Body of pancreas (tissue), 4 donors: ENCODE data around the gene FKBP1B. TPM values are rescaled to one million over a fixed set of nuclear protein-coding genes. Genes with fewer than 3 reads are reported as not detected.
A peak's percentile ranks its signal among the peaks of the same experiment; 100 is the strongest.

Source experiments
- ATAC-seq: fragments of 150-250 bp; one replicate; pipeline ENCODE4 v1.9.1; 2016
- DNase-seq, 4 donors: peaks; one replicate each; pipeline ENCODE4 v3.0.0-alpha.2; 2019
- H3K27ac ChIP-seq, 4 donors: fragments of 200-600 bp; sonication (generic); 1 replicate in 3 of 4; 2 replicates in 1 of 4; pipeline versions ENCODE4 v1.5.1 to v1.6.1; 2016 to 2019; ENCODE audit warnings: mild to moderate bottlenecking in 1 of 4, mixed read lengths in 1 of 4, moderate library complexity in 1 of 4
- H3K27me3 ChIP-seq, 2 donors: fragments of 200-600 bp; sonication (generic); one replicate each; pipeline ENCODE4 v1.6.0; 2016; ENCODE audit warnings: mild to moderate bottlenecking in 1 of 2
- H3K36me3 ChIP-seq, 2 donors: fragments of 200-600 bp; sonication (generic); replicated peaks in 1 of 2; 2 replicates each; pipeline ENCODE4 v1.5.1; 2016; ENCODE audit warnings: low read depth in 2 of 2; ENCODE audit not compliant: insufficient read depth in 1 of 2
- H3K4me1 ChIP-seq: fragments of 200-600 bp; sonication (generic); one replicate; pipeline ENCODE4 v1.6.0; 2016
- H3K4me3 ChIP-seq, 2 donors: fragments of 200-600 bp; sonication (generic); 1 replicate in 1 of 2; 2 replicates in 1 of 2; pipeline ENCODE4 v1.5.1; 2016 to 2019
- H3K9me3 ChIP-seq, 3 donors: fragments of 200-600 bp; sonication (generic); 1 replicate in 2 of 3; 2 replicates in 1 of 3; pipeline ENCODE4 v1.5.1; 2016
- POLR2A ChIP-seq, 3 donors: fragments of 450-650 bp; IDR thresholded peaks; one replicate each; pipeline ENCODE4 v1.6.1; 2016; ENCODE audit warnings: antibody characterized with exemption in 3 of 3, mild to moderate bottlenecking in 2 of 3
- WGBS, 2 donors: methylation state at CpG; one replicate each; pipeline ENCODE4 v1.1.5; 2017; 5-methylcytosine and 5-hydroxymethylcytosine counted together
- intact Hi-C: fragments of 100-400 bp; cut with DNase I; formaldehyde crosslinking; loops from one replicate; pipeline ENCODE4 v1.15.1; 2023
- total RNA-seq, 2 donors: library from RNA; depleted of rRNA; stranded (reverse); fragments of >200 nt; gene quantifications; one replicate each; pipeline ENCODE4 v1.1.0, GENCODE V29; 2016
- TF ChIP-seq, protein P1 (sequence below), 7 experiments: fragments of 450-650 bp in 4 of 7; fragments of 200-600 bp in 3 of 7; sonication (generic) in 3 of 7; IDR thresholded peaks; one replicate each; pipeline ENCODE4 v1.5.1; 2016 to 2019; ENCODE audit warnings: antibody characterized with exemption in 7 of 7

Gene FKBP1B
- total RNA-seq, 2 donors from 2014 or later = 10.5 to 12.7 TPM

DNA sequence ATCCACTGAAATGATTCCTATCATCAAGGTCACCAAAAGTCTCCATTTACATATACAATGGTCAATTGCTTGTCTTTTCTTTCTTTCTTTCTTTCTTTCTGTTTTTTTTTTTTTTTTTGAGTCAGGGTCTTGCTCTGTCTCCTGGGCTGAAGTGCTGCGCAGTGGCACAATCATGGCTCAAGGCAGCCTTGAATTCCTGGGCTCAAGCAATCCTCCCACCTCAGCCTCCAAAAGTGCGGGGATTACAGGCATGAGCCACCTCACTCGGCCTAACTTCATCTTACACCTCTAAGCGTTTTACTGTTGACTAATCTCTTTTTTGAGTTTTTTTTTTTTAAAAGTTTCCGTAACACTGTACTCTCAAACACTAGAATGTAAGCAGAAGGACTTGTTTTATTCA lies 25.7 kb downstream of the FKBP1B start:
- no peak for DNase-seq
- no peak for ATAC-seq
- intact Hi-C loops = no loop called here

DNA sequence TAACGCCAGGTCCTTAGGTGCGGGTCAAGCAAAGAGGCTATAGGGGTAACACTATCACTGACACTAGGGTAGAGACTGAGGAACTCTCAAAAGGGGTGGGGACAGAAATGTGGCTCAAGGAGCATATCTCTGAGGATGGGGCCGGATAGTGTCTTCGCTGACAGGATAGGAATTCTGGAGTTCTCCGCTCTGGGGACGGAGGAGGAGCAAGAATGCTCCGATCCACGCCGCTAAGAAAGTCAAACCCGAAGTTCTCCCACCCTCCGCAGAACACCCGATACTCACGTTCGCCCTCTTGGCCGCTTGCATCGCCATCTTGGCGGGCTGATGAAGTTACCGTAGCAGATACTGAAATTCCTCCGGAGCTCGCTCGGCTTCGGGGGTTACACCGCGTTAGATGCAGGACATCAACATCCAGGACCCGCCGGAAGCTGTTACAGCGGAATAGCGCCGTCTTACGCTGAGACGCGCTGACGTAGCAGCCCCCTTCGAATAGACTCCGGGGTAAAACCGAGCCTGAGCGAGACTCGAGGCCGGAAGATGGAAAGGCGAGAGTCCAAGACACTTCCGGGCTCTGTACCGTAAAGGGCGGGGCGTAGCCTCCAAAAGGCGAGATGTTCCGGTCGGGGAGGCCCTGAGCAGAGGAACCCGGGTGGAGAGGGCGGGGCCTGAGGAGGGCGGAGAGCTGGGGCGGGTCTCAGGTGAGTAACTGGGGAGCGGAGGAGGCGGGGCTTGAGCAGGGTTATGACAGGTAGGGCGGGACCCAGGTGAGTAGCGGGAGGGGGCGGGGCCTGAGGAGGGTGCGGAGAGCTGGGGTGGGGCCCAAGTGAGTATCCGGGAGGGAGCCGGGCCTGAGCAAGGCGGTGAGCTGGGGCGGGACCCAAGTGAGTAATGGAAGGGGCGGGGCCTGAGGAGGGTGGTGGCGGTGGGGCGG lies 26.6 kb downstream of the FKBP1B start, which contains the start of gene SF3B6:
SF3B6 (minus strand) TSS at position 412 of the 934 bp plus-strand sequence; CDS start at position 315, 97 bp downstream.
- intact Hi-C loops = no loop called here
- DNase-seq (peak; percentile 100), ATAC-seq (peak; percentile 91)
- Histone ChIP-seq H3K4me1 (peaks cover 26% of the 10 kb centered on the region), H3K27me3 (no peaks in the 10 kb centered on the region), H3K9me3 (no peaks in the 10 kb centered on the region), H3K27ac (peak within 1 kb of the TSS; percentile 89 to 94 (median 92)), H3K4me3 (peak within 1 kb of the TSS; percentile 47 to 86), H3K36me3 (peaks cover 0 to 6% of the 10 kb centered on the region in 2 donors)
- WGBS, 2 donors = 0 to 1% methylated on average over 41 to 62 of the region's 64 CpGs
- TF ChIP-seq POLR2A (IDR thresholded peaks at IDR 0.05) = peak in 2 of 3 donors; percentile 51 to 65
- TF ChIP-seq, protein P1, sequence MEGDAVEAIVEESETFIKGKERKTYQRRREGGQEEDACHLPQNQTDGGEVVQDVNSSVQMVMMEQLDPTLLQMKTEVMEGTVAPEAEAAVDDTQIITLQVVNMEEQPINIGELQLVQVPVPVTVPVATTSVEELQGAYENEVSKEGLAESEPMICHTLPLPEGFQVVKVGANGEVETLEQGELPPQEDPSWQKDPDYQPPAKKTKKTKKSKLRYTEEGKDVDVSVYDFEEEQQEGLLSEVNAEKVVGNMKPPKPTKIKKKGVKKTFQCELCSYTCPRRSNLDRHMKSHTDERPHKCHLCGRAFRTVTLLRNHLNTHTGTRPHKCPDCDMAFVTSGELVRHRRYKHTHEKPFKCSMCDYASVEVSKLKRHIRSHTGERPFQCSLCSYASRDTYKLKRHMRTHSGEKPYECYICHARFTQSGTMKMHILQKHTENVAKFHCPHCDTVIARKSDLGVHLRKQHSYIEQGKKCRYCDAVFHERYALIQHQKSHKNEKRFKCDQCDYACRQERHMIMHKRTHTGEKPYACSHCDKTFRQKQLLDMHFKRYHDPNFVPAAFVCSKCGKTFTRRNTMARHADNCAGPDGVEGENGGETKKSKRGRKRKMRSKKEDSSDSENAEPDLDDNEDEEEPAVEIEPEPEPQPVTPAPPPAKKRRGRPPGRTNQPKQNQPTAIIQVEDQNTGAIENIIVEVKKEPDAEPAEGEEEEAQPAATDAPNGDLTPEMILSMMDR (IDR thresholded peaks at IDR 0.05) = peak in 1 of 7 experiments; percentile 7

More for the DNA sequence above, 25.7 kb downstream of the FKBP1B start:
- Histone ChIP-seq H3K4me1 (peaks cover 26% of the 10 kb centered on the region), H3K9me3 (no peaks in the 10 kb centered on the region), H3K36me3 (peaks cover 0 to 6% of the 10 kb centered on the region in 2 donors), H3K4me3 (peak overlapping the region; percentile 47 to 67), H3K27ac (peak overlapping the region in 3 of 4 donors; percentile 89 to 94 (median 89)), H3K27me3 (no peaks in the 10 kb centered on the region)
- 41 to 49% methylated on average over 5 of the region's 5 CpGs for WGBS, 2 donors
- TF ChIP-seq POLR2A (IDR thresholded peaks at IDR 0.05) = no peak
- TF ChIP-seq, protein P1 (IDR thresholded peaks at IDR 0.05) = no peak

DNA sequence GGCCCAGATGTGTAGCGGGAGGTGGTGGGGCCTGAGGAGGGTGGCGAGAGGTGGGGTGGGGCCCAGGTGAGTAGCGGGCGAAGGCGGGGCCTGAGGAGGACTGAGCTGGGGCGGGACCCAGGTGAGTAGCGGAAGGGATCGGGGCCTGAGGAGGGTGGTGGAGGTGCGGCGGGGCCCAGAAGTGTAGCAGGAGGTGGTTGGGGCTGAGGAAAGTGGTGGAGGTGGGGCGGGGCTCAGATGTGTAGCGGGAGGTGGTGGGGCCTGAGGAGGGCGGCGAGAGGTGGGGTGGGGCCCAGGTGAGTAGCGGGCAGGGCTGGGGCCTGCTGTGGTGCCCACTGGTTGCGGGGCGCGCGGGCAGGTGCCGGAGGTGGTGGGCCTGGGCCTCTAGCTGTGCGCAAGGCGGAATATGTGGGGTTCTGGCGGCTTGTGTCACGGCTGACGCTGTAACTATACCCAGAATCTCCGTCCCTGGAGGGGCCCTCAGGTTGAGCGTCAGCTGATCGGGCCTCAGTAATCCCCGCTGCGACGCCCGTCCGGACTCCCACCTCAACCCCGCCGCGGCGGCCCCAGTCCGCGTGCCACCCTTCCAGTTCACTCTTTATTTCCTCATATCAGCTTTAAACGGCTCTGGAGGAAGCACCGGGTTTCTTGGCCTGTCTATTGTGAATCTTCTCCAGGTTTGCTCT lies 27.5 kb downstream of the FKBP1B start:
- H3K27me3 ChIP-seq = no peaks in the 10 kb centered on the region
- H3K4me1 ChIP-seq = peaks cover 26% of the 10 kb centered on the region
- intact Hi-C loops = no loop called here
- WGBS, 2 donors = 0 to 1% methylated on average over 27 to 41 of the region's 41 CpGs
- peak overlapping the region; percentile 89 to 94 (median 92) for H3K27ac ChIP-seq
- ATAC-seq (no peak), DNase-seq (no peak)
- TF ChIP-seq POLR2A (IDR thresholded peaks at IDR 0.05) = peak; percentile 54 to 93 (median 86)
- TF ChIP-seq, protein P1 (IDR thresholded peaks at IDR 0.05) = no peak
- peak overlapping the region; percentile 44 to 86 for H3K4me3 ChIP-seq
- H3K36me3 ChIP-seq = peaks cover 0 to 6% of the 10 kb centered on the region in 2 donors
- no peaks in the 10 kb centered on the region for H3K9me3 ChIP-seq

DNA sequence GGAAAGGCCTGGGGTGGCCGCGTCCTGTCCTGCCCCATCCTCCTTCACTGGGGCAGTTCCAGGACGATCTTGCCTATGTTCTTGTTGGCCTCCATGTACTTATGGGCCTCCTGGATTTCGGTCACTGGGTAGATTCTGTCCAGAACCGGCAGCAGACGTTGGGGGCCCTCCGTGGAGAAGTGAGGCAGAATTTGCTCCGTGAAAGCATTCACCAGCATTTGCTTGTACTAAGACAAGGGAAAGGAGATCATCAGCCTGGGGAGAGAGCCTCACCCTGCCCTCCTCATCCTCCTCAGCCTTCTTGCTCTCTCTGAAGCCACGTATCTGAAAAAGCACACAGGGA lies 28.0 kb downstream of the FKBP1B start:
- Histone ChIP-seq H3K4me1 (peaks cover 30% of the 10 kb centered on the region), H3K4me3 (peak overlapping the region; percentile 44 to 86), H3K9me3 (no peaks in the 10 kb centered on the region), H3K27me3 (no peaks in the 10 kb centered on the region), H3K27ac (peak overlapping the region; percentile 89 to 94 (median 92)), H3K36me3 (peaks cover 0 to 6% of the 10 kb centered on the region in 2 donors)
- no peak for DNase-seq
- ATAC-seq = no peak
- TF ChIP-seq POLR2A (IDR thresholded peaks at IDR 0.05) = no peak
- TF ChIP-seq, protein P1 (IDR thresholded peaks at IDR 0.05) = no peak
- intact Hi-C loops = no loop called here
- 3 to 8% methylated on average over 9 of the region's 9 CpGs for WGBS, 2 donors
